A549 (cell line): ENCODE data around the gene LSM3. TPM values are rescaled to one million over a fixed set of nuclear protein-coding genes. Genes with fewer than 3 reads are reported as not detected.

Experiments used
- ATAC-seq, 2 experiments: fragments of 200-7000 bp in 1 of 2; fragments of >200 bp in 1 of 2; cut with Nextera tagmentation in 1 of 2; cut with Tn5 transposase in 1 of 2; 3 replicates each; pipeline versions ENCODE4 v1.8.0 to v1.9.1; 2018 to 2020; ENCODE audit warnings: mild to moderate bottlenecking in 1 of 2, moderate library complexity in 1 of 2
- CTCF ChIA-PET: fragments of 300-600 bp; sonication (Branson Sonifier 250); formaldehyde crosslinking; extraction: SDS; loops from one replicate; lab custom pipeline; 2021; ENCODE audit warnings: antibody characterized with exemption, inconsistent platforms; lab: Yijun Ruan, JAX
- POLR2A ChIA-PET: fragments of 350-600 bp; formaldehyde crosslinking; extraction: SDS; loops from one replicate; lab custom pipeline; 2021; ENCODE audit warnings: antibody characterized with exemption, inconsistent platforms; lab: Yijun Ruan, JAX
- DNase-seq, 2 experiments: peaks; one replicate each; pipeline versions ENCODE4 v3.0.0 to v3.0.0-alpha.2; 2011 to 2016; ENCODE audit warnings: low read depth in 1 of 2, low spot score in 1 of 2
- FAIRE-seq: peaks from 2 replicates; lab custom pipeline; 2011; peaks lifted over from hg19 to GRCh38; lab: Jason Lieb, UNC
- H3K27ac ChIP-seq, 2 experiments: fragments of >200 bp; sonication (Bioruptor Twin); formaldehyde crosslinking; 3 replicates each; pipeline ENCODE4 v1.5.1; 2016 to 2017
- H3K4me1 ChIP-seq: fragments of >200 bp; sonication (Bioruptor Twin); formaldehyde crosslinking; 3 replicates; pipeline ENCODE4 v1.6.1; 2016
- H3K4me2 ChIP-seq: fragments of >200 bp; sonication (Bioruptor Twin); formaldehyde crosslinking; 3 replicates; pipeline ENCODE4 v1.6.1; 2016
- H3K4me3 ChIP-seq: fragments of >200 bp; sonication (Bioruptor Twin); formaldehyde crosslinking; 3 replicates; pipeline ENCODE4 v1.5.1; 2016
- H3K9me3 ChIP-seq: fragments of >200 bp; sonication (Bioruptor Twin); formaldehyde crosslinking; 3 replicates; pipeline ENCODE4 v1.6.1; 2016
- BHLHE40 ChIP-seq: IDR thresholded peaks from 2 replicates; pipeline ENCODE4 v1.6.1; 2012; ENCODE audit warnings: low read depth, low read length, inconsistent platforms
- FOSL2 ChIP-seq, 2 experiments: fragments of 450-650 bp in 1 of 2; fragments of >200 bp in 1 of 2; sonication (Bioruptor Twin) in 1 of 2; formaldehyde crosslinking; IDR thresholded peaks; 2 replicates each; pipeline versions ENCODE4 v1.5.0 to v1.6.1; 2016 to 2020; ENCODE audit warnings: mild to moderate bottlenecking in 1 of 2, moderate library complexity in 1 of 2
- HEYL ChIP-seq: fragments of 250-450 bp; sonication (Bioruptor Pico); IDR thresholded peaks from 2 replicates; pipeline ENCODE4 v1.8.0; 2021; ENCODE audit warnings: mild to moderate bottlenecking, moderate library complexity
- MAFK ChIP-seq: fragments of 450-650 bp; IDR thresholded peaks from 2 replicates; pipeline ENCODE4 v1.6.1; 2014; ENCODE audit not compliant: partially characterized antibody
- POLR2AphosphoS2 ChIP-seq: conservative IDR thresholded peaks from 2 replicates; pipeline ENCODE4 v1.6.1; 2012; ENCODE audit warnings: low read length, improper control_type of control experiment, inconsistent platforms
- ZFP36 ChIP-seq: fragments of 450-650 bp; IDR thresholded peaks from 2 replicates; pipeline ENCODE4 v1.6.1; 2014; ENCODE audit warnings: borderline replicate concordance; ENCODE audit not compliant: partially characterized antibody
- ZNF302 ChIP-seq: fragments of 250-450 bp; sonication (Bioruptor Pico); IDR thresholded peaks from 2 replicates; pipeline ENCODE4 v1.9.0; 2021; ENCODE audit warnings: inconsistent platforms, mild to moderate bottlenecking, moderate library complexity
- WGBS: methylation state at CpG from one replicate; pipeline ENCODE4 v1.1.6; 2017; ENCODE audit errors: missing lambda C conversion rate; 5-methylcytosine and 5-hydroxymethylcytosine counted together
- polyA plus RNA-seq, 4 experiments: library from polyadenylated mRNA; depleted of rRNA in 3 of 4; stranded (reverse); fragments of >200 nt; fragmentation: RNase III in 1 of 4; extraction: RNeasy Plus Mini Kit Qiagen cat#74134 plus additional on column Dnase treatment in 1 of 4; gene quantifications; 2 replicates in 3 of 4; 3 replicates in 1 of 4; pipeline ENCODE4 v1.2.3, GENCODE V29; 2011 to 2017

The LSM3 gene
- polyA plus RNA-seq, 2 of the 4 experiments (the other 2 are of a cell fraction): 23.9 to 32.0 TPM

DNA sequence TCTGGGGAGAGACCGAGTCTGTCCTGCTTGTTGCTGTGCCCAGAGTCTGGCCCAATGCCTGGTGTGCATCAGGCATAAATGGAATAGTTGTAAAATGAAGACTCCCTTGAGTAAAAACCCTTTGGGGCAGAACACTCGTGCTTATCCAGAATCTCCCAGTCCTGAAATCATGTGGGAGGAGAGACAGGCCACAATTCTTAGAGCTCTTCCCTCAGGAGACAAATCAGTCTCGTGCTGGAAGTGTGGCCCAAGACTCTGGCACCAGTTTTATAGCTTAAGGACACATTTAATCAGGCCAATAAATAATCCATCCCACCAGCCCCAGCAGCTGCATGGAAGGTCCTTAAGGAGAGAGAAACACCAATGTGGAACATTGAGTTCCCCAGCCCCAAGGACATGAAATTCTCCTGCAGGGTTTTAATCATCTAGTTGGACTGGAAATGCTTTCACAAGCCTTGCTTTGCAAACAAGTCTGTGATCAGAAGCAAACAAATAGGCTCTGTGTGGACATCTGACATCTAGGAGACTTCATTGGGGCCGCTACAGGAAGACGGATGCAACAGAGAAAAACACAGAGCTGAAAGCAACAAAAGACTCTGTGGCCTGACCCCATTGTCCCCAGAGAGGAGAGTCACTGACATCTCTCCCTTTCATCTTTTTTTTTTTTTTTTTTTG is 70.4 kb downstream of the LSM3 start:
- WGBS: 41% methylated on average over 5 of the region's 5 CpGs
- ChIA-PET POLR2A (no interaction called here), CTCF (interaction anchor here (1.3 to 4.8 kb wide), 4 partner anchors 9 to 359 kb away, joined by 5 to 18 read pairs (median 6); no protein-coding TSS in a partner anchor)
- no peak overlapping the region for H3K27ac ChIP-seq
- H3K4me2 ChIP-seq: no peak overlapping the region
- no peaks in the 10 kb centered on the region for H3K4me1 ChIP-seq
- no peak for FAIRE-seq
- H3K4me3 ChIP-seq: no peak overlapping the region
- TF ChIP-seq ZNF302 (CRISPR knock-in tag) (no peak), ZFP36 (no peak), HEYL (CRISPR knock-in tag) (no peak), MAFK (no peak), POLR2AphosphoS2 (no peak), FOSL2 (IDR thresholded peaks at IDR 0.05) (no peak), FOSL2 (CRISPR knock-in tag; IDR thresholded peaks at IDR 0.05) (no peak), BHLHE40 (no peak)
- DNase-seq: no peak
- H3K9me3 ChIP-seq: no peaks in the 10 kb centered on the region
- no peak for ATAC-seq

Other genes with a start within 250 kb of the LSM3 start
- 41.9 and 48.8 TPM in 2 replicates for gene CHCHD4, start 53.9 kb upstream of the LSM3 start, polyA plus RNA-seq (2011; rRNA removed)
- 35.1 to 37.6 TPM (median 37.3 TPM) in 3 replicates for gene CHCHD4, start 53.9 kb upstream of the LSM3 start, polyA plus RNA-seq (2017; fragmentation: RNase III; extraction: RNeasy Plus Mini Kit Qiagen cat#74134 plus additional on column Dnase treatment)
- 75.2 and 79.0 TPM in 2 replicates for gene TMEM43, start 53.8 kb upstream of the LSM3 start, polyA plus RNA-seq (2011; rRNA removed)
- gene TMEM43, start 53.8 kb upstream of the LSM3 start, polyA plus RNA-seq (2017; fragmentation: RNase III; extraction: RNeasy Plus Mini Kit Qiagen cat#74134 plus additional on column Dnase treatment): 41.1 to 45.5 TPM (median 42.1 TPM) in 3 replicates
- 36.3 and 58.9 TPM in 2 replicates for gene XPC, start 216 bp upstream of the LSM3 start, polyA plus RNA-seq (2011; rRNA removed)
- 33.8 to 35.4 TPM (median 34.4 TPM) in 3 replicates for gene XPC, start 216 bp upstream of the LSM3 start, polyA plus RNA-seq (2017; fragmentation: RNase III; extraction: RNeasy Plus Mini Kit Qiagen cat#74134 plus additional on column Dnase treatment)
- 73.3 and 76.2 TPM in 2 replicates for gene SLC6A6, start 223.8 kb downstream of the LSM3 start, polyA plus RNA-seq (2011; rRNA removed)
- 66.2 to 73.8 TPM (median 66.5 TPM) in 3 replicates for gene SLC6A6, start 223.8 kb downstream of the LSM3 start, polyA plus RNA-seq (2017; fragmentation: RNase III; extraction: RNeasy Plus Mini Kit Qiagen cat#74134 plus additional on column Dnase treatment)